ENCODE measurements around the gene APOA5.
"Not testable (repeated sequence)": the region's sequence is repeated elsewhere in the genome, so short reads cannot be mapped to it uniquely, and the experiment has no call there.

The APOA5 gene

DNA sequence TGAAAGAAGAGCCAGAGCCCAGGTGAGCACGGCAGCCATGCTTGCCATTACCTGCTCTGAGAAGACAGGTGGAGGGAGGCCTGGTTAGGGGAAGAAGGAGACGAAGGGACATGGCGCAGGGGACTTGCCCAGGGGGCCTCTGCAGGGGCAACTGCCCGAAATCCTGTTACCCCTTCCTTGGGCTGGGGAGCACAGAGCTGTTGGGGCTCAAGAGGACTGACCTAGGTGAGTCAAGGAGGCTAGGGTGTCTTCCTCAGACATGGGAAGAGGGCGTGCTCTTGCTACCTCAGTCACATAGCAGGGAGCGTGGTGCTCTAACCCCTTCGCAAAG lies at the start of gene APOA5:
Gene APOA5 (minus strand): TSS at position 67 of the 331 bp plus-strand sequence. CDS start 19 bp downstream, at position 48.
- DNase-seq, result no peak

- no peak for DNase-seq
Observed at GRCh38 chr11:116840746-116841296, 49.1 kb upstream of the APOA5 start.

DNA sequence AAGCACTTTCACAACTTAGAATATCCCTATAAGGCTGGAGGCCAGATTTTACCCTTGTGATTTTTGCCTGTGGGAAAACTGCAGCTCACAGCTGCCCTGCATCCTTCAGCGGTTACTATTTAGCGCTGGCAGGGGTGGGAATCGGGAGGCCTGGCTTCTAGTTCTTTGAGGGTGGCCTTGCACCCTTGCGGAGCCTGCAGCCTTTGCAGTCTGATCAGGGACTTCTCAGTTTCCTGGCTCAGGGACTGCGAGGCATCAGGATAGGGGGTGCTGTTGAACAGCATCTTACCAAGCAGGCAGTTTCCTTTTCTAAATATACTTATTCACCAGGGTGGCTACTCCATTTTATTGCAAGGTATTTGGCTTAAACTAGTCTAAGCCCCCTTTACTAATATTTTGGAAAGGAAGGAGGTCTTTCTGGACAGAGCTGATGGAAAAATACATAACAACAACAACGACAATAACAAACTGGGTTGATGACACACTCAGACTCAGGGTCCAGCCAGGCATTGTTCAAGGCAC lies 48.6 kb upstream of the APOA5 start:
- peak; percentile 70 for DNase-seq

- no peak for DNase-seq
Observed at GRCh38 chr11:116838321-116839084, 46.8 kb upstream of the APOA5 start.

DNA sequence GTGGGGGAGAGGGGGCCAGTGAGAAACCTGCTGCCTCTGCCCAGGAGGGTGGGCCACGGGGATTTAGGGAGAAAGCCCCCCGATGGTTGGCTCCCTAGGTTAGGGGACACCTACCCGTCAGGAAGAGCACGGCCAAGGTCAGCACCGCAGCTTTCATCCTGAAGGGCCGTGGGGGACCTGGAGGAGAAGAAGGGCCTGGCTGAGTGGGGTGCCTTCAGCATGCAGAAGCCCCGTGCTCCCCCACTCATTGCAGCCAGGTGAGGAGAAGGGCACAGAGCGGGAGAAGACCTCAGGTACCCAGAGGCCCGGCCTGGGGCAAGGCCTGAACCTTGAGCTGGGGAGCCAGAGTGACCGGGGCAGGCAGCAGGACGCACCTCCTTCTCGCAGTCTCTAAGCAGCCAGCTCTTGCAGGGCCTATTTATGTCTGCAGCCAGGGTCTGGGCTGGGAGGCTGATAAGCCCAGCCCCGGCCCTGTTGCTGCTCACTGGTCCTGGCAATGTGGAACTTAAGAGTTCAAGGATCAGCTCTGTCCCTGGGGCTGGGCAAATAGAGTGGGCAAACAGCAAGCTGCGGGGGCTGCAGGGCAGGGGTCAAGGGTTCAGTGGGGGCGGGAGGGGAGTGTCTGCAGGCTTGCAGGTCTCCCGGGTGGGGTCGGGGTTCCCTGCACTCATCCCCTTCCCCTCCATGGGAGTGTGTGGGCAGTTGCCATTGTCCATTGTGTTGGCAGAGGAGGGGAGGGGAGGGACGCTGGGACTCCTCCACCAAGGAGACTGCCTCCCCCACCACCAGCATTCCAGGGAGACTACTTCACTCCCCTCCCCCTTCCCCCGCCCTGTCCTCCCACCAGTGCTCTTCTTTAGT lies 45.8 kb upstream of the APOA5 start, which contains the start of gene APOA1:
Gene APOA1 (minus strand): TSS at position 392 of the 861 bp plus-strand sequence. CDS start 235 bp downstream, at position 157.
- DNase-seq, result no peak

GRCh38 chr11:116836632-116836991 lies 44.9 kb upstream of the APOA5 start:
- DNase-seq, result no peak

- DNase-seq, result peak; percentile 96
Observed at GRCh38 chr11:116835791-116836631, 44.3 kb upstream of the APOA5 start.

DNA sequence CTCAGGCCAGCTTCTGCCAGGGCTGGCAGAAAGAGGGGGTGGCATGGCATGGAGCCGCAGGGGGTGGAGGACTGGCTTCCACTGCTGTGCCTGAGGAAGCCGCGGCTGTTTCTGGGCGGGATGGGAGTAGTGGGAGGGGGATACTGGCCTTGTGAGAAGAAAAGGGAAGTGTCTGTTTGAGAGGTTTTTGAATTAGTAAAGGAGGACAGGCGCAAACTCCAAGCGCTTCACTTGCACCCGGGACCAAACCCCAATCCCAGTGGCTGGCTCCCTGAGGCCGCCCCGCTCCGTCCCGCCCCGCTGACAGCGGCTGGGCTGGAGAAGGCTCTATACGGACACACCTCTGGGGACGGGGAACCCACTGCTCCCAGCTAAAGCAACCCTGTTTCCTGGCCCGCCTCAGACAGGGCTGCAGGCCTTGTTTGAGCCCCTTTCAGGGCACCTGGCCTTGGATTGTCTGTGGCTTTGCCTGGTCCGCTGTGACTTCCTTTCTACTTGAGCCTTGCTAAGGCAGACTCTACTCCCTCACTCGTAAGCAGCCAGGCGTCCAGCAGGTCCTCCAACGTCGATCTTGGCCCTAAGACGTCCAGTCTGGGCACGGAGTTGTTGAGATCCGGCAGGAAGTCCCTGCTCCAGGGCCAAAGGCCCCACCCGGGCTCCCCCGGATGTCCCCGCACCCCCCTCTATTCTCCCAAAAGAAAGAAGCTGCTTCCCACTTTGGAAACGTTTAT lies 43.5 kb upstream of the APOA5 start:
- DNase-seq, result no peak

DNA sequence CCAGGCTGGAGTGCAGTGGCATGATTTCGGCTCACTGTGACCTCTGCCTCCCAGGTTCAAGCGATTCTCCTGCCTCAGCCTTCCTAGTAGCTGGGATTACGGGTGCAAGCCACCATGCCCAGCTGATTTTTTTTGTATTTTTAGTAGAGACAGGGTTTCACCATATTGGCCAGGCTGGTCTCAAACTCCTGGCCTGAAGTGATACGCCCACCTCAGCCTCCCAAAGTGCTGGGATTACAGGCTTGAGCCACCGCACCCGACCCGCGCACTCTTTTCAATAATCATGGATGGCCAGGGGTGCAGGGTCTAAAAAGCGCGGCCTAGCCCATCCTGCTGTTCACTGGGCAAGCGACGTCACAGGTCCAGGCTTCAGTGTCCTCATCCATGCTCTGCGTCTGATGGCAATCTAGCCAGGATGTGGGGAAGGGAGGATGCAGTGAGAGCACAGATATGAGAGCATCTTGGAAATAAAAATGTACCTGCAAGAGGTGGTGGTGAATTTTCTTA lies 42.9 kb upstream of the APOA5 start:
- DNase-seq, result not testable (repeated sequence)

GRCh38 chr11:116833816-116834534 lies 42.3 kb upstream of the APOA5 start:
- no peak for DNase-seq

- DNase-seq, result no peak
Observed at GRCh38 chr11:116833491-116833815, 41.8 kb upstream of the APOA5 start.

- DNase-seq, result no peak
Observed at GRCh38 chr11:116832350-116833290, 40.9 kb upstream of the APOA5 start.

DNA sequence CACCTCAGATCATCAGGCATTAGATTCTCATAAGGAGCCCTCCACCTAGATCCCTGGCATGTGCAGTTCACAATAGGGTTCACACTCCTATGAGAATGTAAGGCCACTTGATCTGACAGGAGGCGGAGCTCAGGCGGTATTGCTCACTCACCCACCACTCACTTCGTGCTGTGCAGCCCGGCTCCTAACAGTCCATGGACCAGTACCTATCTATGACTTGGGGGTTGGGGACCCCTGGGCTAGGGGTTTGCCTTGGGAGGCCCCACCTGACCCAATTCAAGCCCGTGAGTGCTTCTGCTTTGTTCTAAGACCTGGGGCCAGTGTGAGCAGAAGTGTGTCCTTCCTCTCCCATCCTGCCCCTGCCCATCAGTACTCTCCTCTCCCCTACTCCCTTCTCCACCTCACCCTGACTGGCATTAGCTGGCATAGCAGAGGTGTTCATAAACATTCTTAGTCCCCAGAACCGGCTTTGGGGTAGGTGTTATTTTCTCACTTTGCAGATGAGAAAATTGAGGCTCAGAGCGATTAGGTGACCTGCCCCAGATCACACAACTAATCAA lies 40.2 kb upstream of the APOA5 start:
- no peak for DNase-seq

DNA sequence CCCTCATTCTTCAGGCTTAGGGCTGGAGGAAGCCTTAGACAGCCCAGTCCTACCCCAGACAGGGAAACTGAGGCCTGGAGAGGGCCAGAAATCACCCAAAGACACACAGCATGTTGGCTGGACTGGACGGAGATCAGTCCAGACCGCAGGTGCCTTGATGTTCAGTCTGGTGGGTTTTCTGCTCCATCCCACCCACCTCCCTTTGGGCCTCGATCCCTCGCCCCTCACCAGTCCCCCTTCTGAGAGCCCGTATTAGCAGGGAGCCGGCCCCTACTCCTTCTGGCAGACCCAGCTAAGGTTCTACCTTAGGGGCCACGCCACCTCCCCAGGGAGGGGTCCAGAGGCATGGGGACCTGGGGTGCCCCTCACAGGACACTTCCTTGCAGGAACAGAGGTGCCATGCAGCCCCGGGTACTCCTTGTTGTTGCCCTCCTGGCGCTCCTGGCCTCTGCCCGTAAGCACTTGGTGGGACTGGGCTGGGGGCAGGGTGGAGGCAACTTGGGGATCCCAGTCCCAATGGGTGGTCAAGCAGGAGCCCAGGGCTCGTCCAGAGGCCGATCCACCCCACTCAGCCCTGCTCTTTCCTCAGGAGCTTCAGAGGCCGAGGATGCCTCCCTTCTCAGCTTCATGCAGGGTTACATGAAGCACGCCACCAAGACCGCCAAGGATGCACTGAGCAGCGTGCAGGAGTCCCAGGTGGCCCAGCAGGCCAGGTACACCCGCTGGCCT lies 38.7 kb upstream of the APOA5 start:
- DNase-seq, result no peak

- DNase-seq, result no peak
Observed at GRCh38 chr11:116829525-116830183, 38.0 kb upstream of the APOA5 start, which contains the start of gene APOC3. Gene APOC3 (plus strand): TSS chr11:116829907. CDS start chr11:116830583, 676 bp downstream.

GRCh38 chr11:116828632-116829524 lies 37.2 kb upstream of the APOA5 start:
- no peak for DNase-seq

DNA sequence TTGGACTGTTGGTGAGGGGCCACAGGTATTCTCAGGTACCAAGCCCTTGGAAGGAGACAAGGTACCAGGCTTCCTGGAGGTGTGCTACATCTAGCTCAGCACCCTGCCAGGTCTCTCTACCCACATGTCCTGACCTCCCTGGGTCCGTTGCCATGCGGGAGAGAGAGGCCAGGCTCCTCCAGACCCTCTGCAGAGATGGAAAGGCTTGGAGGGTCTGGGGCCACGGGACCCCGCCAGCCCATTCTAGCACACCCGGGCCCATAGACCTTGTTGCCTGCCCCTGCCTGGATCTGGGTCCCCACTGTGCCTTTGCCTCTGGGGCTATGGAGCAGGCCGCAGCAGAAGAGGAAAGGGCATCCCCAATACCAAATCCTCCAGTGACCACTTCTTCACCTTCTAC lies 35.8 kb upstream of the APOA5 start:
- no peak for DNase-seq

All from 8988T (cell line).